Mononuclear cell (primary cell): ENCODE measurements around the gene CAV2. TPM values are rescaled to one million over a fixed set of nuclear protein-coding genes. Genes with fewer than 3 reads are reported as not detected.

Experiments
- H3K27me3 ChIP-seq: 2 replicates; pipeline ENCODE4 v1.6.0; 2011; ENCODE audit warnings: low read length, control low read depth; ENCODE audit not compliant: insufficient read depth
- H3K4me1 ChIP-seq: 2 replicates; pipeline ENCODE4 v1.5.1; 2011; ENCODE audit warnings: mild to moderate bottlenecking, low read length, control low read depth; ENCODE audit not compliant: insufficient read depth
- H3K4me3 ChIP-seq: 2 replicates; pipeline ENCODE4 v1.5.1; 2011; ENCODE audit warnings: mild to moderate bottlenecking, low read length, moderate library complexity
- H3K9me3 ChIP-seq: 2 replicates; pipeline ENCODE4 v1.5.1; 2011; ENCODE audit warnings: low read depth, mild to moderate bottlenecking, control low read depth, low read length
- total RNA-seq: library from RNA; depleted of rRNA; stranded (reverse); fragments of >200 nt; gene quantifications from one replicate; pipeline ENCODE4 v1.2.3, GENCODE V29; 2012

CAV2 gene
- total RNA-seq, 1 donor: 4.1 TPM

- Histone ChIP-seq H3K4me3 (no peak overlapping the region), H3K27me3 (peaks cover 33% of the 10 kb centered on the region), H3K4me1 (no peaks in the 10 kb centered on the region), H3K9me3 (no peaks in the 10 kb centered on the region)
Measured at GRCh38 chr7:116505823-116506222, 6.3 kb downstream of the CAV2 start.

- Histone ChIP-seq H3K4me3 (no peak overlapping the region), H3K4me1 (no peaks in the 10 kb centered on the region), H3K9me3 (no peaks in the 10 kb centered on the region), H3K27me3 (peaks cover 4% of the 10 kb centered on the region)
Measured at GRCh38 chr7:116509982-116510579, 10.5 kb downstream of the CAV2 start.

- Histone ChIP-seq H3K9me3 (no peaks in the 10 kb centered on the region), H3K27me3 (peaks cover 5% of the 10 kb centered on the region), H3K4me3 (no peak overlapping the region), H3K4me1 (no peaks in the 10 kb centered on the region)
Measured at GRCh38 chr7:116510795-116511194, 11.3 kb downstream of the CAV2 start.

GRCh38 chr7:116511552-116512519 is 12.3 kb downstream of the CAV2 start:
- Histone ChIP-seq H3K9me3 (no peaks in the 10 kb centered on the region), H3K4me1 (no peaks in the 10 kb centered on the region), H3K27me3 (peaks cover 13% of the 10 kb centered on the region), H3K4me3 (peak overlapping the region; percentile 7)

GRCh38 chr7:116512520-116513188 is 13.1 kb downstream of the CAV2 start:
- H3K9me3 ChIP-seq: no peaks in the 10 kb centered on the region
- no peak overlapping the region for H3K4me3 ChIP-seq
- no peaks in the 10 kb centered on the region for H3K4me1 ChIP-seq
- peaks cover 18% of the 10 kb centered on the region for H3K27me3 ChIP-seq

GRCh38 chr7:116515584-116515983 is 16.0 kb downstream of the CAV2 start:
- Histone ChIP-seq H3K9me3 (no peaks in the 10 kb centered on the region), H3K27me3 (peaks cover 30% of the 10 kb centered on the region), H3K4me1 (no peaks in the 10 kb centered on the region), H3K4me3 (no peak overlapping the region)

- no peaks in the 10 kb centered on the region for H3K4me1 ChIP-seq
- H3K27me3 ChIP-seq: peaks cover 35% of the 10 kb centered on the region
- H3K4me3 ChIP-seq: no peak overlapping the region
- no peaks in the 10 kb centered on the region for H3K9me3 ChIP-seq
Measured at GRCh38 chr7:116516324-116516723, 16.8 kb downstream of the CAV2 start.

- no peaks in the 10 kb centered on the region for H3K4me1 ChIP-seq
- no peak overlapping the region for H3K4me3 ChIP-seq
- H3K27me3 ChIP-seq: peaks cover 47% of the 10 kb centered on the region
- no peaks in the 10 kb centered on the region for H3K9me3 ChIP-seq
Measured at GRCh38 chr7:116517626-116518025, 18.1 kb downstream of the CAV2 start.

- peaks cover 60% of the 10 kb centered on the region for H3K27me3 ChIP-seq
- no peak overlapping the region for H3K4me3 ChIP-seq
- no peaks in the 10 kb centered on the region for H3K4me1 ChIP-seq
- H3K9me3 ChIP-seq: no peaks in the 10 kb centered on the region
Measured at GRCh38 chr7:116518961-116519360, 19.4 kb downstream of the CAV2 start.

- Histone ChIP-seq H3K4me3 (no peak overlapping the region), H3K27me3 (peaks cover 72% of the 10 kb centered on the region), H3K9me3 (no peaks in the 10 kb centered on the region), H3K4me1 (peaks cover 17% of the 10 kb centered on the region)
Measured at GRCh38 chr7:116521046-116521664, 21.6 kb downstream of the CAV2 start.

GRCh38 chr7:116522247-116522646 is 22.7 kb downstream of the CAV2 start:
- no peak overlapping the region for H3K4me3 ChIP-seq
- peaks cover 24% of the 10 kb centered on the region for H3K4me1 ChIP-seq
- peaks cover 75% of the 10 kb centered on the region for H3K27me3 ChIP-seq
- no peaks in the 10 kb centered on the region for H3K9me3 ChIP-seq

GRCh38 chr7:116524221-116524608 is 24.7 kb downstream of the CAV2 start:
- Histone ChIP-seq H3K4me1 (peaks cover 24% of the 10 kb centered on the region), H3K9me3 (no peaks in the 10 kb centered on the region), H3K27me3 (peaks cover 83% of the 10 kb centered on the region), H3K4me3 (no peak overlapping the region)

GRCh38 chr7:116524609-116525297 is 25.2 kb downstream of the CAV2 start, which contains the start of gene CAV1:
Gene CAV1, plus strand, starts transcription at chr7:116525036. Its CDS starts 27 bp downstream, at chr7:116525063.
- Histone ChIP-seq H3K9me3 (no peaks in the 10 kb centered on the region), H3K27me3 (peaks cover 81% of the 10 kb centered on the region), H3K4me3 (peak within 1 kb of the TSS; percentile 30)

GRCh38 chr7:116525298-116525912 is 25.9 kb downstream of the CAV2 start:
- H3K9me3 ChIP-seq: no peaks in the 10 kb centered on the region
- H3K27me3 ChIP-seq: peaks cover 77% of the 10 kb centered on the region
- H3K4me1 ChIP-seq: peaks cover 24% of the 10 kb centered on the region
- peak overlapping the region; percentile 30 for H3K4me3 ChIP-seq

More at GRCh38 chr7:116524609-116525297, 25.2 kb downstream of the CAV2 start, which contains the start of gene CAV1:
- H3K4me1 ChIP-seq: peaks cover 24% of the 10 kb centered on the region
